ENCODE measurements around the gene ARID4B. TPM values are rescaled to one million over a fixed set of nuclear protein-coding genes. Genes with fewer than 3 reads are reported as not detected.

ARID4B gene, protein sequence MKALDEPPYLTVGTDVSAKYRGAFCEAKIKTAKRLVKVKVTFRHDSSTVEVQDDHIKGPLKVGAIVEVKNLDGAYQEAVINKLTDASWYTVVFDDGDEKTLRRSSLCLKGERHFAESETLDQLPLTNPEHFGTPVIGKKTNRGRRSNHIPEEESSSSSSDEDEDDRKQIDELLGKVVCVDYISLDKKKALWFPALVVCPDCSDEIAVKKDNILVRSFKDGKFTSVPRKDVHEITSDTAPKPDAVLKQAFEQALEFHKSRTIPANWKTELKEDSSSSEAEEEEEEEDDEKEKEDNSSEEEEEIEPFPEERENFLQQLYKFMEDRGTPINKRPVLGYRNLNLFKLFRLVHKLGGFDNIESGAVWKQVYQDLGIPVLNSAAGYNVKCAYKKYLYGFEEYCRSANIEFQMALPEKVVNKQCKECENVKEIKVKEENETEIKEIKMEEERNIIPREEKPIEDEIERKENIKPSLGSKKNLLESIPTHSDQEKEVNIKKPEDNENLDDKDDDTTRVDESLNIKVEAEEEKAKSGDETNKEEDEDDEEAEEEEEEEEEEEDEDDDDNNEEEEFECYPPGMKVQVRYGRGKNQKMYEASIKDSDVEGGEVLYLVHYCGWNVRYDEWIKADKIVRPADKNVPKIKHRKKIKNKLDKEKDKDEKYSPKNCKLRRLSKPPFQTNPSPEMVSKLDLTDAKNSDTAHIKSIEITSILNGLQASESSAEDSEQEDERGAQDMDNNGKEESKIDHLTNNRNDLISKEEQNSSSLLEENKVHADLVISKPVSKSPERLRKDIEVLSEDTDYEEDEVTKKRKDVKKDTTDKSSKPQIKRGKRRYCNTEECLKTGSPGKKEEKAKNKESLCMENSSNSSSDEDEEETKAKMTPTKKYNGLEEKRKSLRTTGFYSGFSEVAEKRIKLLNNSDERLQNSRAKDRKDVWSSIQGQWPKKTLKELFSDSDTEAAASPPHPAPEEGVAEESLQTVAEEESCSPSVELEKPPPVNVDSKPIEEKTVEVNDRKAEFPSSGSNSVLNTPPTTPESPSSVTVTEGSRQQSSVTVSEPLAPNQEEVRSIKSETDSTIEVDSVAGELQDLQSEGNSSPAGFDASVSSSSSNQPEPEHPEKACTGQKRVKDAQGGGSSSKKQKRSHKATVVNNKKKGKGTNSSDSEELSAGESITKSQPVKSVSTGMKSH (N-terminal part only)
- 44.8 and 69.0 TPM in 2 replicates for total RNA-seq

DNA sequence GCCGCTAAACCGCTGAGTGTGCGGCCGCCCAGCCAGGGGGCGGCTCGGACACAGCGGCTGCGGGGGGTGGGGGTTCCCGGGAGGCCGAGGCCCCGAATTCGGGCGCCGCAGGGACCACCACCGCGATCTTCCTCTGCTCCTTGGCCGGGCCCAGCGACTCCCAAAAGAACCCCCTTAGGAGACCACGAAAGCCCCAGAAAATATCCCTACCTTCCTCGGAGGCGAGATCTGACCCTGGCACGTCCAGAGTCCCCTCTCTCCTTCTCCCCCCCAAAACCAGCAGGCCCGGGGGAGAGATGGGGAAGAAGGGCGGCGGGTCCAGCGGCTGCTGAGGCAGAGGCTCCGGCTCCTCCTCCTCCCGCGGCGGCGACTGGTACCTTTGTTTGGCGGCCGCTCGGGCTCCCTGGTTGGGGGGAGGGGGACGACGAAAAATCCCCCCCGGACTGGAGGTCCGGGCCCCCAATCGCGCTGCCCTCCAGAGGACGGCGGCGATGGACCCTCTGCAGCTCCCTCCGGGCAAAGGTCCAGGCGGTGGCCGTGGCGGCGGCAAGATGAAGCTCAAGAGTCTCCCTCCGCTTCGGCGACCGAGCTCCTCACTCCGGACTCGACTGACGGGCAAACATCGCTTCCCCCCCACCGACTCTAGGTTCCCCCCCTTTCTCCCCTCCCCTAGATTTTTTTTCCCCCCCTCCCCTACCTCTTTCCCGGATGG lies at the start of gene ARID4B:
Gene ARID4B, minus strand, starts transcription at position 621 of the 712 bp plus-strand sequence. CDS start 1,260 bp downstream, outside the sequence.

DNA sequence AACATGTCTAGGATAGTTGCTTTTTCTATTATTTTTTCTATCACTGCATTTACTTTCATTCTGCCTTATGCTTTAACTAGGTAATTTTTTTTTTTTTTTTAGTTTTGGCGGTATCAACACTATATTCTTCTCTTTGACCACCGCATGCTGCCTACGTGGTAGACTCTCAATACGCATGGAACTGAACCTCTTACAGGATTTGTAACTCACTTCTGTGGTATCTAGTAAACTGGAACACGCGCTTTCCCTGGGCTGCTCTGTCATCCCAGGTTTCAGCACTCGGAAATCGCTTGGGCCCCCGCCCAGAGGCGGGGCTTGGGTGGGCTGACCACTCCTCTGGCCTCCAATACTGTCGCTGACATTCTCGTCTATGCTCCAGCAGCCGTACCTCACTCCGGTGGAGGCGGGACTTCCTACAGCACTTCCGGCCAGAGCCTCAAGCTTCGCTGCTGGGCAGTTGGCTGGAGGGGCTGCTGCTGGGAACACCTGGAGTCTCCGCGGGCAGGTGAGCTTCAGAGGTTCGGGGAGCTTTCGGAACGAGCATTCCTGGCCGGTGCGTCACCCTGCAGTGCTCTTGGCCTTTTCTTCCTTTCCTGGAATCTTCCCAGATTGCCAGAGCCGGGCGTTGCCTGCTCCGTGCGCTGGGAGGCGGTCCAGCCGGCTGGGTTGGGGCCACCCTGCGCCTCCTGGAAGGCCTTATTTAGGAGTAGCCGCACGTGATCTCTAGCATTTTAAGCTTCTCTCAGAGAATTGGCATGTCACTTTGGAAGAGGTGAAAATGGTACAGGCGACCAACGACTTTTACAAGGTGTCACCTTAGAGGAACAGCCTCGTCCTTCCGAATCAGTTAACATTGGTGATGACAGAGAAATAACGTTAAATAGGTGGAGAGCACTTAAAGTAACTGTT lies 39.3 kb upstream of the ARID4B start, which contains the start of gene TBCE:
Gene TBCE, plus strand, starts transcription at position 428 of the 909 bp plus-strand sequence. CDS start 12,623 bp downstream, outside the sequence.

DNA sequence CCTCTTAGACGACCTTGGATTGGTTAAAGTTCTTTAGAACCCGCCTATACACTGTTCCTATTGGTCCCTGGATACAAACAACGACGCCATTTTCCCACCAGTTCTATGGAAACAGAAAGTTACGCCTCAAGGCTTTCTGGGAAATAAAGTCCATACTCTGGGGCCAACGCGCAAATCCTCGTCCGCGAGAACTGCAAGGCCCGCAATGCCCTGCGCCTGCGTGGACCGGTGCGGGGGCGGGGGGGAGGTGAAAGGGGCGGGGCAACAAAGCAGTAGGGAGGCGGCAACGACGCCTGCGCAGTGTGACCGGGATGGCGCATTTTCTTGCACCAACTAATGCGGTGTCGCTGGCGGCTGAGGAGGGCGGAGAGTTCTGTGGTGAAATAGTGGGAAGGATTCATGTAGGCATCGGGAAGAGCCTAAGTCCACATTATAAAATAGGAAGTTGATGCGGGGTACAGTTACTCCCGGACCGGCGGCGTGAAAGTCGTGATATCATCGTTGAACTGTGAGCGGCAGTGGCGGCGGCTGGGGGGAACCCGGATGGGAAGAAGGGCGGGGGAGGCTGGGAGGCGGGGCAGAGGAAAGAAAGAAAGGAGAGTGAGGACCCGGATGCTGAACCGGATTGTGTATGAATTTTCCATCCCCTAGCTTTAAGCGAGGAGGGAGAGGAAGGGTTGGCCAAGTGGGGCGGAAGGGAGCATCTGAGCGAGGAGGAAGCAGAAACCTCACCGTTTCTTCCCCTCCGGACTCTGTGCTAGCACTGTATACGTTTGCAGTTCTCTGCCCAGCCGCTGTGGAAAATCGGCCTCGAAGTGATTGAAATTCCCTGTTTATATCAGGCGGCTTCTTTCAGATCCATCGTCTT lies 526 bp upstream of the ARID4B start, which contains the start of gene GGPS1:
Gene GGPS1, plus strand, starts transcription at position 300 of the 868 bp plus-strand sequence. CDS start 6,695 bp downstream, outside the sequence.

DNA sequence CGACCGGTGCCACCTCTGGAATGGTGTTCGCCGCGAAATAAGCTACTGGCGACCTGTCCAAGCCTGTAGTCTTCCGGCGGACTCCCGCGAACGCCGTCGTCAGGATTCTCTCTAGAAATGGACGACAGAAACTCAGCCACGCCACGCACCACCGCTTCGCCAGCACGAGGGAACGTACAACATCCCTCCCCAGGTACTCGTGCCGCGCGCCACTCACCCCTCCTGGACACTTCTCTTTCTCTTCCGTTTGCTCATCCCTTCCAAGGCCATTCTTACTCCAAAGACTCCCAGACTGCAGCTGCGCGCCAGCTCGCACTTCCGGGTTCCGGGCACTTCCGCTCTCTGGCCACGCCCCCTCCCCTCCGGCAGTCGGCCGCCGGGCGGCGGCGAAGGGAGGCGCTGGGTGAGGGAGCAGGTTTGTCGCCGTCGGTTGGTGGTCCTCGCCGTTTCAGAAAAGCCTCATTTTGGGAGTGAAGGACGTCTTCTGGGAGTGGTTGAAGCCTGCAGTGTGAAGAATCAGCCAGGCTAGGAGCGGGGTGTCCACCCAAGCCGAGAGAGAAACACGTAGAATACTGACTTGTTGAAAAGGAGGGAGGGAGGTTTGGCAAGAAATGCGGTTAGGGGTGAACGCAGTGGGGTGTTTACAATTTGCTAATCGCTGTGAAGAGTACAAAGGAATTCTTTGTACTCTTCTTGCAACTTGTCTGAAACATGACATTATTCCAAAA lies 166.9 kb downstream of the ARID4B start, which contains the start of gene RBM34:
Gene RBM34, minus strand, starts transcription at position 294 of the 728 bp plus-strand sequence. Its CDS starts 24 bp downstream, at position 270.

DNA sequence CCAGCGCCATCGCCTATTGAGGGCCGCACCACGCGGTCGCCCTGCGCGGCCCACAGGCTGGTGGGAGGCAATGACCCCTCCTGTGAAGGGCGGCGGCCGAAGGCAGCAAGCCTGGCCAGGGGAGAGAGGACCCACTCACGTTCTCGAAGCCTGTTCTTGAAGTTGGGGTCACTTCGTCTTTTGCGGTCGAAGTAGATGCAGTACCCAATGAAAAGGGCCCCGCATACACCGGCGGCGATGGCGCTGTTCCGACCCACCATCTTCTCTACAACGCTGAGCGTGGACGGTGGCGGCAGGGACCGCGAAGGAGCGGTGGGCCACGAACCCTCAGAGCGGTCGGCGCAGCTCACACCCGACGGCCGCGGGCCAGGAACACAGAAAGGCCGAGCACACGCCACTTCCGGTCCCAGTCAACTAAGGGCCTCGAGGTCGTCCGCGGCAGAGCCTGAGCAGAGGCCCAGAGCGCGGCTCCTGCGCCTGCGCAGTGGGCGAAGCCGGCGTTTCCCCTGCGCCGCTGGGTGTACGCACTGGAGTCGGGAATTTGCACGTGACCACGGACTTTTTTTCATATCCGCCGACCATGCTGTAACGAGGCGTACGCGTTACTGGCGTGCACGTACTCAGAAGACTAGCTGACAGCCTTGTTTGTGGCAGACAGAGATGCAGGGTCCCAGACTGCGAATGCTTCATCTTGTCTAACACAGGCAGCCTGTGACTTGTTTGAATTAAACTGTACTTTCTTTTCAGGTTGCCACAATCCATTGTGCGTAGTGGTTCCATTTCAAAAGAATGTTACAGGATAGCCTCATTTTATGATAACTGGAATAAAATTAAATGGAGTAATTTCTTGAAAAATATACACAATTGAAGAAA lies 199.3 kb downstream of the ARID4B start, which contains the start of gene TOMM20:
Gene TOMM20, minus strand, starts transcription at position 382 of the 873 bp plus-strand sequence. Its CDS starts 122 bp downstream, at position 260.

Other genes with a start within 250 kb of the ARID4B start
- 83.7 and 95.6 TPM in 2 replicates for gene TOMM20, start 199.3 kb downstream of the ARID4B start, total RNA-seq
- 52.6 and 76.3 TPM in 2 replicates for gene RBM34, start 166.9 kb downstream of the ARID4B start, total RNA-seq
- gene GGPS1, start 391 bp upstream of the ARID4B start, total RNA-seq: 16.9 and 30.4 TPM in 2 replicates
- gene TBCE, start 39.2 kb upstream of the ARID4B start, total RNA-seq: 20.2 and 33.1 TPM in 2 replicates
- gene B3GALNT2, start 176.3 kb upstream of the ARID4B start, total RNA-seq: 49.6 and 53.2 TPM in 2 replicates

Data from smooth muscle cell of the umbilical artery (primary cell).